NCI-H187 treated with DMSO at 0.1 percent for 48 hours (cell line): ENCODE results near the gene OR6C76.

Experiments used
- DNase-seq: peaks from one replicate; lab custom pipeline; 2025; lab: John Stamatoyannopoulos, UW

Gene OR6C76

DNA sequence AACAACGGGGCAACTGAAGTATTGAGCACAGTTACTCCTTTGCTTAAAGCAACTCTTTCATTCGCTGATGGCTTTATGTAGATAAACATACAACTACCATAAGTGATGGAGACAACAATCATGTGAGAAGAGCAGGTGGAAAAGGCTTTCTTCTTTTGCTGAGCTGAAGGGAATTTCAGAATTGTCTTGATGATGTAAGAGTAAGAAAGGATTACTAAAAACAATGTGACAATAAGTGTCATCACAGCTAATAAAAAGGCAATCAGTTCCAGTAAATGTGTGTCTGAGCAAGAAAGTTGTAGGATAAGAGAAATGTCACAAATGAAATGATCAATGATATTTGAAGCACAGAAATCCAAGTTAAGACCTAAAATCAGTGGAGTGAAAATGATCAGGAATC lies 43.2 kb downstream of the OR6C76 start:
- no peak for DNase-seq

DNA sequence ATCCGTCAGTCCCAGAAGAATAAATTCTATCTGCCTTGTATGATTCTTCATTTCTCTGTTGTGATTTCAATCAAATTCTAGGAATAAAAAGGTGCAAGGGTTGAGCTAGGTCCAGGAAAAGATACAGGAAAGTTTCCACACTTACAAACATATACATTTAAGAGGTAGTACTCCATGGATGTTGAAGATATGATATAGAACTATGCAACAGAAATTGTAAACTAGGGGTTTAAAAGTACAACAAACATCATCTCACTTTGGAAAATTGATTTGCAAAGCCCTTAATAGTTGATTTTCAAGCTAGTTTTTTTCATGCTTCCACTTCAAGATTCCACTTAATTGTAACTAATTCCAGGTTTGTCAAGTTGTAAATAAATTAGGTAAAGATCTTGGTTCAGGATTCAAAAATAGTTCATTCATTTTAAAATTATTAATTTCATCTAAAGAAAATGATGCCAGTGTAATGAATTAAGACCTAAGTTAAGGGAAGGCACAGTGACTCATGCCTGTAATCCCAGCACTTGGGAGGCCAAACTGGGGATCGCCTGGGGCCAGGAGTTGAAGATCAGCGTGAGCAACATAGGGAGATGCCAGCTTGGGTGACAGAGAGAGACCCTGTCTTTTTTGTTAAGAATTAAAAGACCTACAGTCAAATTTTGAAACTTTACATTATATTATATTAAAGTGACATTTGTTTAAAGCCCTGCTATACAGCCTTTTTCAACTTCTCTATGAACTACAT lies 44.2 kb downstream of the OR6C76 start, which contains the start of gene OR6C70:
OR6C70 (minus strand) TSS at position 51 of the 742 bp plus-strand sequence; CDS start at position 51, 0 bp downstream.
- no peak for DNase-seq

DNA sequence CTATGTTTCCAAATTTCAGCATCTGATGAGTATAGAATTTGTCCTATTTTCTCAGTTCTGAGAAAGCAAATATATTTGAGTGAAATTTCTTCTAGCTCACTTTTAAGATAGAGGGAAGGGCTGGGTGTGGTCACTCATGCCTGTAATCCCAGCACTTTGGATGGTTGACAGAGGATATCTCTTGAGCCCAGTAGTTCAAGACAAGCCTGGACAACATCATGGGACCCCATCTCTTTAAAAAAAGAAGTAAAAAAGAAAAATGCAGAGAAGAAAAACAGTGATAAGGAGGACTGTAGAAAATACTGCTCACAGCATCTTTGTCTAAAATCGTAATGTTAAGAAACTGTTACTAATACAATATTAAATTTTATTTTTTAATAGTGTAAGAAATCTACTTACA lies 46.2 kb downstream of the OR6C76 start:
- DNase-seq, result no peak
